Ishikawa (cell line): ENCODE results near the gene HAGHL.

ENCODE experiments used
- CEBPB ChIP-seq: IDR thresholded peaks from 2 replicates; pipeline ENCODE4 v1.6.1; 2012
- CREB1 ChIP-seq: IDR thresholded peaks from 2 replicates; pipeline ENCODE4 v1.6.1; 2012; ENCODE audit warnings: low read depth
- EGR1 ChIP-seq: IDR thresholded peaks from 2 replicates; pipeline ENCODE4 v1.6.1; 2012
- EP300 ChIP-seq: IDR thresholded peaks from 2 replicates; pipeline ENCODE4 v1.6.1; 2012; ENCODE audit warnings: borderline replicate concordance
- FOXM1 ChIP-seq: IDR thresholded peaks from 2 replicates; pipeline ENCODE4 v1.6.1; 2012; ENCODE audit warnings: low read depth, borderline replicate concordance
- NFIC ChIP-seq: IDR thresholded peaks from 2 replicates; pipeline ENCODE4 v1.6.1; 2012
- RAD21 ChIP-seq: IDR thresholded peaks from 2 replicates; pipeline ENCODE4 v1.6.1; 2012; ENCODE audit warnings: low read depth
- TAF1 ChIP-seq: IDR thresholded peaks from 2 replicates; pipeline ENCODE4 v1.6.1; 2012; ENCODE audit warnings: low read depth, mild to moderate bottlenecking
- TCF12 ChIP-seq: IDR thresholded peaks from 2 replicates; pipeline ENCODE4 v1.6.1; 2012; ENCODE audit warnings: low read depth
- TEAD4 ChIP-seq: IDR thresholded peaks from 2 replicates; pipeline ENCODE4 v1.6.1; 2012
- YY1 ChIP-seq: IDR thresholded peaks from 2 replicates; pipeline ENCODE4 v1.6.1; 2012; ENCODE audit warnings: low read depth
- ZBTB7A ChIP-seq: IDR thresholded peaks from 2 replicates; pipeline ENCODE4 v1.6.1; 2012; ENCODE audit warnings: low read depth
- TF ChIP-seq, protein P1 (sequence below): IDR thresholded peaks from 2 replicates; pipeline ENCODE4 v1.6.1; 2012
- TF ChIP-seq, protein P2 (sequence below): IDR thresholded peaks from 2 replicates; pipeline ENCODE4 v1.6.1; 2012
- TF ChIP-seq, protein P3 (sequence below): IDR thresholded peaks from 2 replicates; pipeline ENCODE4 v1.6.1; 2012; ENCODE audit warnings: low read depth, mild to moderate bottlenecking

Gene HAGHL

DNA sequence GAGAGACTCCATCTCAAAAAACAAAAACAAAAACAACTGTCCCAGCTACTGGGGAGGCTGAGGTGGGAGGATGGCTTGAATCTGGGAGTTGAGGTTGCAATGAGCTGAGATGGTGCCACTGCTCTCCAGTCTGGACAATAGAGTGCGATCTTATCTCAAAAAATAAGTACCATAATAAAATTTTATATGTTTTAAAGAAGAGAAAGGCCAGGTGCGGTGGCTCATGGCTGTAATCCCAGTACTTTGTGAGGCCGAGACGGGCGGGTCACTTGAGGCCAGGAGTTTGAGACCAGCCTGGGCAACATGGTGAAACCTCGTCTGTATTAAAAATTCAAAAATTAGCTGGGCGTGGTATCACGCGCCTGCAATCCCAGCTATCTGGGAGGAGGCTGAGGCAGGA lies 49.9 kb downstream of the HAGHL start:
- TF ChIP-seq EGR1 (no peak), CEBPB (no peak), NFIC (no peak), TAF1 (no peak), FOXM1 (no peak), EP300 (no peak)
- TF ChIP-seq, protein P1, sequence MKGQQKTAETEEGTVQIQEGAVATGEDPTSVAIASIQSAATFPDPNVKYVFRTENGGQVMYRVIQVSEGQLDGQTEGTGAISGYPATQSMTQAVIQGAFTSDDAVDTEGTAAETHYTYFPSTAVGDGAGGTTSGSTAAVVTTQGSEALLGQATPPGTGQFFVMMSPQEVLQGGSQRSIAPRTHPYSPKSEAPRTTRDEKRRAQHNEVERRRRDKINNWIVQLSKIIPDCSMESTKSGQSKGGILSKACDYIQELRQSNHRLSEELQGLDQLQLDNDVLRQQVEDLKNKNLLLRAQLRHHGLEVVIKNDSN: no peak

DNA sequence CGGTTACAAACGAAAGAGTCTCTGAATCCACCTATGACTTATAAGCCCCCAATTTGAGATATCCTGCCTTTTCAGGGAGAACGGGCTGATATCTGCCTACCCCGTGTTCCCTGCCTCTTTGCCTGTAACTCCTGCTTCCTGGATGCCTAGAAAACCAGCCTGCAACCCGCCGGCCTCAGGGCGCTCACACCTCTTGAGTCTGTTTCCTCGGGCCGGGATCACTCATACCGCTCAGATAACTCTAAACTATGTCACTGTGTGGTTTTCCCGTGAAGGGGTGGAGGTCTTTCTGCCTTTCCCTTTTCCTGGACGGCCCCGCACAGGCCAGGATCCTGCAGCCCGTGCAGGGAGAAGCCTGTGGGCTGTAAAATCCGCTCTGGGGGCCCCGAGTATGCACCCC lies 50.9 kb downstream of the HAGHL start:
- TF ChIP-seq FOXM1 (no peak), NFIC (no peak), YY1 (no peak), EGR1 (no peak), CREB1 (no peak), TCF12 (no peak), ZBTB7A (no peak), RAD21 (no peak), CEBPB (no peak), TEAD4 (no peak)
- TF ChIP-seq, protein P2, sequence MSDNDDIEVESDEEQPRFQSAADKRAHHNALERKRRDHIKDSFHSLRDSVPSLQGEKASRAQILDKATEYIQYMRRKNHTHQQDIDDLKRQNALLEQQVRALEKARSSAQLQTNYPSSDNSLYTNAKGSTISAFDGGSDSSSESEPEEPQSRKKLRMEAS: no peak

DNA sequence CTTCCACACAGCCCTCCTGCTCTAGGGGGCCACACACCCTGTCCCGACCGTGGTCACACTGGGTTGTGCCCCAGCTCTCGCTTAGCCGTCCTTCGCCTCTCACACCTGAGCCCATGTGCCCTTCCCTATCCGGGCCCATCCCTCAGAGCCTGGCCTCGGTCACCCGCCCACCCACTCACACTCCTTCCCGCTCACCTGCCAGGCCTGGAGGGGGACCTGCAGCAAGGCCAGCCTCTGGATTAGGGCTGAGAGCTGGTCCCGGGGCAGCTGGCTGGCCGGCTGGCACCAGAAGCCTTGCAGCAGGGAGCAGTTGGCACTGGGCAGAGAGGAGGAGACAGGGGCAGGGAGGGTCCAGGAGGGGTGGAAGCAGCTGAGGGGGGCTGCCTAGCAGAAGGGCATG lies 51.5 kb downstream of the HAGHL start:
- TF ChIP-seq TEAD4: no peak
- TF ChIP-seq, protein P3, sequence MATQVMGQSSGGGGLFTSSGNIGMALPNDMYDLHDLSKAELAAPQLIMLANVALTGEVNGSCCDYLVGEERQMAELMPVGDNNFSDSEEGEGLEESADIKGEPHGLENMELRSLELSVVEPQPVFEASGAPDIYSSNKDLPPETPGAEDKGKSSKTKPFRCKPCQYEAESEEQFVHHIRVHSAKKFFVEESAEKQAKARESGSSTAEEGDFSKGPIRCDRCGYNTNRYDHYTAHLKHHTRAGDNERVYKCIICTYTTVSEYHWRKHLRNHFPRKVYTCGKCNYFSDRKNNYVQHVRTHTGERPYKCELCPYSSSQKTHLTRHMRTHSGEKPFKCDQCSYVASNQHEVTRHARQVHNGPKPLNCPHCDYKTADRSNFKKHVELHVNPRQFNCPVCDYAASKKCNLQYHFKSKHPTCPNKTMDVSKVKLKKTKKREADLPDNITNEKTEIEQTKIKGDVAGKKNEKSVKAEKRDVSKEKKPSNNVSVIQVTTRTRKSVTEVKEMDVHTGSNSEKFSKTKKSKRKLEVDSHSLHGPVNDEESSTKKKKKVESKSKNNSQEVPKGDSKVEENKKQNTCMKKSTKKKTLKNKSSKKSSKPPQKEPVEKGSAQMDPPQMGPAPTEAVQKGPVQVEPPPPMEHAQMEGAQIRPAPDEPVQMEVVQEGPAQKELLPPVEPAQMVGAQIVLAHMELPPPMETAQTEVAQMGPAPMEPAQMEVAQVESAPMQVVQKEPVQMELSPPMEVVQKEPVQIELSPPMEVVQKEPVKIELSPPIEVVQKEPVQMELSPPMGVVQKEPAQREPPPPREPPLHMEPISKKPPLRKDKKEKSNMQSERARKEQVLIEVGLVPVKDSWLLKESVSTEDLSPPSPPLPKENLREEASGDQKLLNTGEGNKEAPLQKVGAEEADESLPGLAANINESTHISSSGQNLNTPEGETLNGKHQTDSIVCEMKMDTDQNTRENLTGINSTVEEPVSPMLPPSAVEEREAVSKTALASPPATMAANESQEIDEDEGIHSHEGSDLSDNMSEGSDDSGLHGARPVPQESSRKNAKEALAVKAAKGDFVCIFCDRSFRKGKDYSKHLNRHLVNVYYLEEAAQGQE: no peak
- no peak for TF ChIP-seq TAF1
- no peak for TF ChIP-seq CEBPB
- no peak for TF ChIP-seq TCF12
- no peak for TF ChIP-seq EP300
- TF ChIP-seq FOXM1: no peak
- no peak for TF ChIP-seq NFIC
- TF ChIP-seq CREB1: no peak
- TF ChIP-seq ZBTB7A: no peak
- TF ChIP-seq RAD21: no peak
- TF ChIP-seq, protein P2: no peak
- TF ChIP-seq, protein P1: no peak
- TF ChIP-seq YY1: no peak
- TF ChIP-seq EGR1: no peak

DNA sequence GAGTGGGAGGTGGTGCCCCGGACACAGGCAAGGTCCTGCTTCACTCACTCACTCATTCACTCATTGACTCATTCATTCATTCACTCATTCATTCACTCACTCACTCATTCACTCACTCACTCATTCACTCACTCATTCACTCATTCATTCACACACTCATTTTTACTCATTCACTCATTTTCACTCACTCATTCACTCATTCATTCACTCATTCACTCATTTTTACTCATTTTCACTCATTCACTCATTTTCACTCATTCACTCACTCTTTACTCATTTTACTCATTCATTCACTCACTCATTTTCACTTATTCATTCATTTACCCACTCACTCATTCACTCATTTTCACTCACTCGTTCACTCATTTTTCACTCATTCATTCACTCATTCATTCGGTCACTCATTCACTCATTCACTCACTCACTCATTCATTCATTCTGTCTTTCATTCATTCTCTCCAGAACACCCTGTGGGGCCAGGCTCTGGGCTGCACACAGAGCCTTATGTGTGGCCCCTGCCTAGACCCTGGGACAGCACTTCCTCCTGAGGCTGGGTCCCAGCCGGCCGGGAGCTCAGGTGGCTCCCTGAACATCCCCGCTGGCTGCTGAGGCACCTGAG lies 52.1 kb downstream of the HAGHL start:
- TF ChIP-seq FOXM1 (no peak), RAD21 (no peak), EGR1 (no peak), YY1 (no peak), TAF1 (no peak), TEAD4 (no peak), CREB1 (no peak)
- TF ChIP-seq, protein P3: no peak
- TF ChIP-seq, protein P1: no peak
- TF ChIP-seq, protein P2: no peak
